Activated T-cell treated with anti-CD3 and anti-CD28 coated beads for 1 hour (primary cell): ENCODE measurements around the gene GUCY1A2.
"Not testable (repeated sequence)": the region's sequence is repeated elsewhere in the genome, so short reads cannot be mapped to it uniquely, and the experiment has no call there.

Source experiments
- DNase-seq: peaks from one replicate; pipeline ENCODE4 v3.0.0-alpha.2; 2020; ENCODE audit warnings: low read depth

Gene GUCY1A2

DNA sequence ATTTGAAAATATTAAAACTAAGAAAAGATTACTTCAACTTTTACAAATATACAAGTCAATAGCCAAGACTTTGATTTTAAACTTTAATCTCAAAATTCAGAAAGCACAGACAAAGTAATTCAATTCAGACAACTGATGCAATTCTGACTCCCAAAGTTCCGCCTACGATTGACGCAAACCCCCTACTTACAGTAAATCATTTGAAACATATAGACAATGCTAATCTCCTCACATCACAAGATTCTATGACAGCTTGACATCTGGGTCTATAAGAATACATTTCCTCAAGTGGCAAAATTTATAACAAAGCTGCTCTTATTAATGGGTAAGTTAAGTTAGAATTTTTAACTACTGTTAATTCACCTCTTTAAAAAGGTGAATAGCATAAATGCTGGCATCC lies 75.2 kb downstream of the GUCY1A2 start:
- DNase-seq, result no peak

DNA sequence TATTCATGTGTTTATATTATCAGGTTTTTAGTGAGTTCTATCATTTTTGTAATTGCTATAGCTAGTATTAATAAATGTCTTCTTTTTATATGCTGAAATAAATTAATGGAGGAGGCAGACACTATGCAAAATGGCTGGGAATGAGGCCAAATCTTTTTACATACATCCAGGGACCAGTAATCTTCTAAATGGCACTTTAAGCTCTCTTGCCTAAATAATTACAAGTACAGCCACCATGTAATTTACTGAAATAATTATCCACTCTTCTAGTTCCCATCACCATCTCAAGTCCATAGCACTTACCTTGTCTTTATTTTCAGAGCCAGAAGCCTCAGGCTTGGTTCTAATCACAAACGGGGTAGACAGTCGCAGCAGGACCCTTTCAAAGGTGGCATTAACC lies 79.1 kb downstream of the GUCY1A2 start:
- DNase-seq, result no peak

DNA sequence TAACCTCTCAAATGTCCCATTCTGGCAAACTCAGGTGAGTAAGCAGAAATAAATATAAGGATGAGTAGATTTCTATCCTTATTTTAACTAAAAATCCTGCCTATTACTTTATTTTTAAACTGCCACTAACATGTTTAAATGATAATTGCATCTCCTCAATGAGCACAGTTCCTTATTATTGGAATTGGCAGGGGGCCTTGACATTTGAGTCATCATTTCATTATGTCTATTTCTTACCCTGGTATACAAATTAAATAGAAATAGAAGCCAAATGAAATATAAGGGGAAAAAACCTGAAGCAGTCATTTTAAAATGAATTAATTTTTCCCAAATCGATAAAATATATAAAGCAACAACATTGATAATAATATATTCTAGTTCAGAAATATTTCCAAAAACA lies 81.2 kb downstream of the GUCY1A2 start:
- DNase-seq, result no peak

DNA sequence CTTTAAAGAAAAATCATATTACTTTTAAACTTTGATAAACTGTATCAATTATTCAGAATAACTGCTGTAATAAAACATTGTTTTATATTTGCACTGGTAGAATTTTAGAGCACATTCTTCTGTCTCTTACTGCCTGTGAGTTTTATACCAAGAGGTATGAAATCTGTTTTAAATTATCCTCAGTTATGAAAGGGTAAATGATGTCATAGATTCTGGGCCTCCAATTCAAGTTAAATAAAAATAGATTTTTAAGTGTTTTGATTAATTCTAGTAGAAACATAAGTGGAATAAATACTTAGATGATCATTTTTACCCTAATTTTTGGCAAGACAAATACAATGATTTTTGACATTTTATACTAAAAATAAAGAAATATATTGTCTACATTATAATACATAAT lies 93.0 kb downstream of the GUCY1A2 start:
- DNase-seq, result no peak

DNA sequence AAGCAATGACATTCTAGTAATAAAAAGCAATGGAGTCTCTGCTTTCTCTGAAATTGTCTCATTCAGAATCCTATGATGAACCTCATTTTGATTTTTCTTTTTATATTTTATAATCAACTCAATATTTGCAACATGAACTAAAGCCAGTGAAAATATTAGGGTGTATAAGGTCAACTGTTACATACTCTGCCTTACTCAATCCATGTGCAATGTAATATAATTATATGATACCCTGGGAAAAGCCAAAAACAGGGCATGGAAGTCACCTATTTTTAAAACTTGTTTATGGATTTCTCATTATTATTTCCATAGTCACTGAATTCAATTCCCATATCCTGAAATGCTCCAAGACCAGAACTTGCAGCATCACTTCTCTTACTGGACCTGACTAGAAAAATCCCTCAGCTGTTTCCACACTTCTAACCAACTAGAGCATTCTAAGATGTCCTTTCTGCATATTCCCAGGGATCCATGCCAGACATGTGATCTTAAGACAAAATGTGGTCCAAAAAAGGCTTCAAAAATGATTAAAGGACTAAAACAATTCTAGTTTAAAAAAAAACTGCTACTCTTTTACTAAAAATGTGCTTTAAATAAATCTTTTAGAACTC lies 97.3 kb downstream of the GUCY1A2 start:
- DNase-seq, result no peak

DNA sequence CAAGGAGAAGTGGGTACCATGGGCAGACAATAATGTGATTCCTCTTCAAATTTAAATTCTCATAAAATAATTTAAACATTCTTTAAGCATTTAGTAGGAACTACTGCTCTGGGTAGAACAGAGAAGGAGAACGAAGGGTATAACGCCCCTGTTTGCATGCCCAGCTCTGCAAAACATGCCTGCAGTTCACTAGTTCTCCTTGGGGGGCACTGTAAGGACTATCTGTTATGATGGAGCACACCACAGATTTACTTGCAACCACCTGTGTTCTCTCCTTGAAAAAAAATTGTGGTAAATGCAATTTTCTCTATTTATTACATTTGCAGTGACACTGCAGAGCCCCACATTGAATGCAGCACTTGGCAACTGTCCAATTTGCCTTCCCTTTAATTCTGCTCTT lies 100.3 kb downstream of the GUCY1A2 start:
- no peak for DNase-seq

DNA sequence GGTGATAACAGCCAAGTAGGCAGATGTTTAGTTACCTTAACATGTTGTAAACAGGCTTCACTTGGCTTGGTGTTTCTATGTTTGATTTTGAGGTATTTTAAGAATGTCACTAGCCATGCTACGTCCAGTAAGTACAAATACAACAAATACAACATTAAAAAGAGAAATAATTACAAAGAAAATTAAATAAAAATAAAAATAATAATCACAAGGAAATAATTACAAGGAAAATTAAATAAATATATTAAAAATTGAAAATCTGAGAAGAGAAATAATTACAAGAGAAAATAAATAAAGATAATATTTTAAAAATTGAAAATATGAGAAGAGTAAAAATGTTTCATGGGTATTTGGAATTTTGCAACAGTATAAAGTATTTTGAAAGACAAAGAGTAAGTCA lies 103.9 kb downstream of the GUCY1A2 start:
- DNase-seq, result no peak

DNA sequence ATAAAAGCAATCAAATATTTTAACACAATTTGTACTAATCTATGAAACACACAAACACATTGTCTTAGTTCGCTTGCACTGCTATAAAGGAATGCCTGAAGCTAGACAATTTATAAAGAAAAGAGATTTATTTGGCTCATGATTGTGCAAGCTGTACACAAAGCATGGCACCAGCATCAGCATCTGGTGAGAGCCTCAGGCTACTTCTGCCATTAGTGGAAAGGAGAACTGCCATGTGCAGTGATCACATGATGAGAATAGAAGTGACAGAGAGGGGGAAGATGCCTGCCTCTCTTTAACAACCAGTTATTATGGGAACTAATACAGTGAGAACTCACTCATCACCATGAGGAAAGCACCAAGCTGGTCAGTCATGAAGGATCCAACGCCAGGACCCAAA lies 105.1 kb downstream of the GUCY1A2 start:
- no peak for DNase-seq

DNA sequence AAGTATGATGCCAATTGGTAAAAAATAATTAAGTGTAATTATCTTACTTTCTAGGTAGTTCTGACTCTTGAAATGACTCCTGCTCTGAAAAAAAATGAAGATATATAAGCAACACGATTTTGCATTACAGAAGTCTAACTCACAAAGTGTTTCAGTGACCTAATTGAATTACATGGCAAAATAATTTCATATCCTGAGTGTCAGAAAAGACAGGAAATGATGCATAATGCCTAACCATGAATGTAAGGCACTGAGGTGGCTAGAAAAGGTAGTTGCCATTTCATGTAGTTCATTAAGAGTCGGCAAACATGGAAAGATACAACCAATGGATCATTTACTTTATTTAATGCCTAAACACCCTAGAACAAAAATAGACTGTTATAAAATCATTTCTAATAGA lies 113.5 kb downstream of the GUCY1A2 start:
- no peak for DNase-seq

DNA sequence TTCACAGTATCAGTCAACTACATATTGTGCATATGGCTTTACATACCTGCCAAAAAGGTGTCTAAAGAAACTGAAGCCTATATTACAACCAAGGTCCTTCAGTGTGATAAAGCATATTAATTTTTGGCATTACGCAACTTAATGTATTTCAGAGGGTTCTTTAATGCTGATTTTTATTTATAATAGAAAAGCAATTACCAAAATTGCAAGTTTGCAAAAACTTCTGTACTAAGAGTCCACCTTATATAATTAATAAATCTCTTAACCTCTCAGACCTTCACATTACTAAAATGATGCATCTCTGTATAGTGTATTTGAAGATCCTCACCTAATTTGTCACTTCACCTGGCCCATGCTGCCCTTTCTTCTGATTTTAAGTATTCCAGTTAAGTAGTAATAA lies 128.6 kb downstream of the GUCY1A2 start:
- DNase-seq, result no peak

DNA sequence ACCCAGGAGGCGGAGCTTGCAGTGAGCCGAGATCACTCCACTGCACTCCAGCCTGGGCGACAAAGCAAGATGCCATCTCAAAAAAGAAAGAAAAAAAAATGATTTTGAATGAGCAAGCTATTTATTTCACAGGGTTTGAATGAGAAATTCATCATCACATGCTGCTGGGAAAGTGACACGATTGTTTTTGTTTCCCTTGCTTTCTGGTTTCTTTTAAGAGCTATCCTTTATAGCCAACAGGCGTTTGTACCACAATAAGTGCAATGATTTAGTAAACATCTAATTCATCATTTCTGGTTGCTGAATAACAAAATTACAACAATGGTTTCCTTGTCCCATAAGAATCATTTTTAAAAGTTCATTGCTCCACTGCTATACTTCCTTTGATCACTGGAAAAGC lies 129.9 kb downstream of the GUCY1A2 start:
- DNase-seq, result no peak

DNA sequence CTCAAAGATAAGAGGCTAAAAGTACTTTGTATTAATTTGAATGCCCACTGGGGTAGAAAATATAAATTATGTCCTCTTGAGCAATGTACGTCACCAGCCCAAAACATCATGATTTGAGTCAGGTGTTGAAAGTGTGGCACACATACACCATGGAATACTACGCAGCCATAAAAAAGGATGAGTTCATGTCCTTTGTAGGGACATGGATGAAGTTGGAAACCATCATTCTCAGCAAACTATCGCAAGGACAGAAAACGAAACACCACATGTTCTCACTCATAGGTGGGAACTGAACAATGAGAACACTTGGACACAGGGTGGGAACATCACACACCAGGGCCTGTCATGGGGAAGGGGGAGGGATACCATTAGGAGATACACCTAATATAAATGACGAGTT lies 134.6 kb downstream of the GUCY1A2 start:
- not testable (repeated sequence) for DNase-seq

DNA sequence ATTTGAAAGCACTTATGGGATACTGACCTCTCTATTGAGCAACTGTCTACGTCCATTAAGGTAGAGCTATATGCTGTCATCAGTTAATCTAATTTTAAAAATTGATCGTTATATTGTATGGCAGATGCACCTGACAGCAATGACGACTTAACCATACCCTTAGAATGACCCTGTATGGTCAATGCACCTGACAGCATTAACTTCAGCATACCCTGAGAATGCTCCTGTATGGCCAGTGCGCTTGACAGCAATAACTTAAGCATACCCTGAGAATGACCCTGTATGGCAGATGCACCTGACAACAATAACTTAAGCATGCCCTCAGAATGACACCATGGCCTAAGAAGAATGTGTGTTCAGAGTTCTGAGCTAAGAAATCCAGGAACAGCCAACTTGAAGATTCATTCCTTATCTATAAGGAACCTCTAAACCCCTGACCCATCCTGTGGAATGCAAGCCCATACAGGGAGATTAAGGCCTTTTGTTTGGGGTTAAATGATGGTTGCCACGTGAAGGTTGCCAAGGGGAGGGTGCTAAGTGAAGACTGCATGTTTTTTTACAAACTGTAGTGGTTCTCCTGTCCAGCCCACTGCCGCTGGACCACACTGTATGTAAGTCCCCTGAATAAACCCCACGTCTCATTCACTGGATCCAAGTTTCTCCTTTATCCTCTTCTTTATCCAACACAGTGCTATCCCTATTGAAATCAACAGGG lies 138.3 kb downstream of the GUCY1A2 start:
- no peak for DNase-seq

DNA sequence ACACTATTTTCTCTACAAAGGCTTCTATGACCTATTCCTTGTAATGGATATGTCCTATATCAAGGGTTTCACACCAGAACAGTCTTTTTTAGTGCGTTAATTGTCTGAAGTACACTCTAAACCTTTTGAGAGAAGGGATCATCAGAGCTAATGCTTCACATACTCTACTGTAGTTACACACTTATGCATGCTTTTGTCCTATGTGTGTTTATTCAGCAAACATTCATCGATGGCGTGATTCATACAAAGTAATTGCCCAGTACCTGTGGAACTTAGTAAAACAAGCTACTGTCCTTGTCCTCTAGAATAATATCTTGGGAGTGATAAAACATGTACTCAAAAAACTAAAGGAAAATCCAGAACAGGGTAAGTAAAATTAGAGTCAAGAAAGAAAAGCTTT lies 139.2 kb downstream of the GUCY1A2 start:
- no peak for DNase-seq

DNA sequence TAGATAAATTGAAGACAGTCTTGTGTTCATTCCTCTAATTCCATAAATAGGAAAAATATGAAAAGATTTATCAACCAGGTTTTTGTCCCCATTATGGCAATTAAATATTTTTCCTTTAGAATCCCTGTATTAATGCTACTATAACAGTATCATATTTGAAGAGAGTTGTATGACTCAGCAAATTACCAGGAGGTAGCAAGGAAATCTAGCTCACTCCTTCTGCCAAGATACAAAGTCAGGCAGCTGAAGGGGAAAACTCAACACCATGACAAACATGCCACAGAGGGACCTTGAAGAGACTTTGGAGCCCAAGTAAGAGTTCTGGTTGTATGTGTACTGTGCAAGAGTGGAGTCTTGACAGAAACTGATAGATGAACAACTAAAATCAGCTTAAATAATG lies 143.3 kb downstream of the GUCY1A2 start:
- DNase-seq, result no peak

DNA sequence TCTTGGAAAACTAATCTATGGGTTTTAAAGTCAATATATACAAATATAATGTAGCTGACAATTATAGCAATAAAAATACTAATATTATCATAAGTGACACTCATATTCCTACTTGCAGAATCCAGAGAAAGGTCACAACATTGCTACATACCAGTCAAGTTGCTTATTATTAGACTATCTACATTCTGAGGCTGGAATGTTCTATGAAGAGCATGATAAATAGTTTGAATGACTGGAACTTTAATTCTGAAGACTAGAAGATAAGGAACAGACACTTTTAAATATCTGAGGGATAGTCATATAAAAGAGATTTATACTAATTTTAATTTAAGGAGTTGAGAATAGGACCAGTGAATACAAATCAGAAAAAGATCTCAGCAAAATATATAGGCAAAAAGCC lies 146.0 kb downstream of the GUCY1A2 start:
- DNase-seq, result no peak

DNA sequence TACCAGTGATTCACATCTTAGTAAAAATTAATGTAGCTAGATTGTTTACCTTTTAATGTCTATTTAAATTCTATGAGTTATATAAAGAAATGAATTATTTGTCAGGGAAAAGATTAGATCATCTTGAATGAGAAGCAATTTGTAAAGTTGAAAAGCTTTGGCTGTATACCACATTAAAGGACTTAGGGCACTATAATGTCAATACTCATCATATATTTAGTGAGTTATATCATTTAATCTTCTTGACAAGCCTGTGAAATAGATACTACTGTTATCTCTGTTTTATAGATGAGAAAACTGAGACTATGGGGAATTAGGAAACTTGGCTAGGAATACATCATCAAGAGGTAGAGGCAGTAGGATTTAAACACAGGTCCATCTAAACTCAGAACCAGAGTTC lies 160.1 kb downstream of the GUCY1A2 start:
- no peak for DNase-seq

DNA sequence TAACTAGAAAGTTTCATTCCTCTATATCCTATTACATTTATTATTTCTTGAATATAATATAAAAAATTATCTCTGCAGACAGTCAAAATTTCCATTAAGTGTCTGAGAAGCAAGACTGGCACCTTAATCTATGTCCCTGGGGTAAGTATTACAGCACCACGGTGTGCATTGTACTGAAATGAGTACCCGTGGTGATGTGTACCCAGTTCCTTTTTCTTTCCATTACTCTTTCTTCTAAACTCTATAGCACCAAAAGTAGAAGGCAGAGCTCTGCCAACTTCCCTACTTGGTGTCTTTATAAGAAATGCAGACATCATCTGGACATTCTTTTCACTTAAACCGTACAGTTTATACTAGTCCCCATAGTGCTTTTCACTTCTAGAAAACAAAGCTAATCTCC lies 161.7 kb downstream of the GUCY1A2 start:
- no peak for DNase-seq

DNA sequence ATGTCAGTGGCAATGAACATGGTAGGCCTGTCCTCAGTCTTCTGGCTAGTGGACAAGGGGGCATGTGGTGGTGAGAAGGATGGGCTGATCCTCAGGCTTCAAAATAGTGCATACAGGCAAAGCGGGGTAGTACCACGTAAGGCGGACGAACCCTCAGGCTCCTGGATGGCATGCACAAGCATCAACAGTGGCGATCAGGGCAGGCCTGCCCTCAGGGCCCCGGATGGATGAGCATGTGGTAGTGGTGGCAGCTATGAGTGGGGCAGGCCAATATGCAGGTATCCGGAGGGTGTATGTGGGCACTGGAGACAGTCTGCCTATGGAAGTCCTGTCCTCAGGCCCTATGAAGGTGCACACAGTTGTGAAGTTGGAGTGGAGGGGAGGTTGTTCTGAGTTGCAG lies 163.8 kb downstream of the GUCY1A2 start:
- no peak for DNase-seq

DNA sequence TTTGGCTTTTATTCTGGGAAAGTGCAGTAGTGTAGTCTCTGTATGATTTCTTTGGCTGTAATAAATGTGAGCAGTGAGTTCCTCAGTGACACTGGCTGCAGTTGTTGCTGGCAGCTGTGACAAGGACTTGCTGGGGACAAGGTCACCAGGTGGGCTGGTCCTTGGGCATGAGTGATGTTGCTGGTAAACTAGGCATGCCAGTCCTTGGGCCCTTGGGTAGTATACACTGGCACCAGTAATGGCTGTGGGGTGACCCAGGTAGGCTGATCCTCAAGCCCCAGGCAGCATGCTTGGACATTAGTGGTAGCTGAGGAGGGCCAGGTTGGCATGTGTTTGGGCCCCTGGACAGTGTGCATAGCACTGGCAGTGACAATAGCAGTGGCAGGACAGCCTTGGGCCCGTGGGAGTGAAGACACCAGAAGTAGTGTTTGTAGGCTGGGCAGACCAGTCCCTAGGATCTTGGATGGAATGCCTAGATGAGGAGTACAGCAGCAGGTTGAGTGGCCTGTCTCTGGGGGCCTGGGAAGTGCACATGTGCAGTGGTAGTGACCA lies 164.3 kb downstream of the GUCY1A2 start:
- DNase-seq, result no peak

DNA sequence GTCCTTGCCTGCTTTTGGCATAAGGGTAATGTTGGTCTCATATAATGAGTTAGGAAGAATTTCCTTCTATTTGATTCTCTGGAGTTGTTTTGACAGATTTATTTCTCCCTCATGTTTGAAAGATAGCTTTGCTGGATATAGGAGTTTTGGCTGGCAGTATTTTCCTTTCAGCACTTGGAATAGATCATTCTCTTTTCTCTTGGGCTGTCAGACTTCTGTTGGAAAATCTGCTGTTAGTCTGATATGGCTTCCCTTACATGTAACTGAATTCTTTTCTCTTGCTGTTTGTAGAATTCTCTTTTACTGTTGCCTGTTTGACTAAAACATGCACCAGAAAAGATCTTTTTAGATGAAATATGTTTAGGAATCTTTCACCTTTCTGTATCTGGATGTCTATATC lies 165.5 kb downstream of the GUCY1A2 start:
- no peak for DNase-seq

DNA sequence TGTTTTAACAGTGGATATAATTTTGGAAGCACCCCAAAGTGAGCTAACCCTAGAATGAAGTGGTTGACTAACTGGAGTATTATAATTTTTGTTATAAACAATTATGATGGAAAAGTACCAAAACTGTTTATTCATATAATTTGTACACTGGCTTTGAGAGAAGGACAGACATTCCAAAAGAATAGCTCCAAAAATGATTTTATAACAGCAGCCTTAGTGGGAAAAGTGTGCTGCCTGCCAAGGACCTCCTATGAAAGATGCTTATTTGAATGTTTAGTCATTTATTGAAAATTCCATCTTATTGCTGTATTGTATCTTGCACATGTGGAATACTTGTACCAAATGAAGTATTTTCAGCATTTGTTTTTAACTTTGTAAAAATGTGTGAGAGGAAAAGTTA lies 169.8 kb downstream of the GUCY1A2 start:
- DNase-seq, result no peak

DNA sequence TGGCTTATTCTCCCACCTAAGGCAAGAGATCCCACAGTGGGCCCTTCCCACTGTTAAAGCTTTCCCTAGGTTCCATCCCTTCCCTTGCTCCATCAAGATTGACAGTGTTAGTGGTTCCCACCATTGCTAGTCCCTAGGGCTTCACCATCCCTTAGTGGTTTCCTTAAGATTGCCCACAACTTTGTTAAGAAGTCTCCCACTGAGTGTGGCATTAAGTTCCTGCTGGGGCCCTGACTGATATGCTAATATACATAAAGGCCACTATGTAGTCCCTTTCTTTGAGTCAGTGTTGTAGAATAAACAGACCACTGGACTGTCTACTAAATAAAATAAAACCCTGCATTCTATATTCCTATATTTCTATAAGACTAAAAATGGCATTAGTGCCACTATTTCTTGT lies 176.1 kb downstream of the GUCY1A2 start:
- DNase-seq, result no peak

DNA sequence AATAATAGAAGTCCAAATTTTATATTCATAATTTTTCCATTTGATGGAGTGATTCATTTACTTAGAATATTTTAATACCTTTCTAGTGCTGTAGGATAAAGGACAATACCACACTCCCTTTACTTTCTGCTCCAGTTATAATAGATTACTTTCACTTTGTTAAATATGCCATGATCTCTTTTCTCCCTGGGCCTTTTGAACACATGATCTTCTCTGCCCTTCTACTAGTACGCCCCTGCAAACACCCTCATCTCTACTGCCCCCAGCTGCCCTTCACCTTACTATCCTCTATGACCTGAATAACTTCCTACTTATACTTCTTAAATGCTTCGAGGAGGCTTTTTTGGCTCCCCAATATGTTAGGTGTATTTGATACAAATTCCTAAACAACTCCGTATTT lies 177.3 kb downstream of the GUCY1A2 start:
- DNase-seq, result no peak
